Activated T-cell treated with anti-CD3 and anti-CD28 coated beads for 4 hours (primary cell): Measurements from ENCODE around the gene STRC.
"Not testable (repeated sequence)": the region's sequence is repeated elsewhere in the genome, so short reads cannot be mapped to it uniquely, and the experiment has no call there.

Experiments used
- DNase-seq: peaks from one replicate; pipeline ENCODE4 v3.0.0-alpha.2; 2020

Gene STRC

DNA sequence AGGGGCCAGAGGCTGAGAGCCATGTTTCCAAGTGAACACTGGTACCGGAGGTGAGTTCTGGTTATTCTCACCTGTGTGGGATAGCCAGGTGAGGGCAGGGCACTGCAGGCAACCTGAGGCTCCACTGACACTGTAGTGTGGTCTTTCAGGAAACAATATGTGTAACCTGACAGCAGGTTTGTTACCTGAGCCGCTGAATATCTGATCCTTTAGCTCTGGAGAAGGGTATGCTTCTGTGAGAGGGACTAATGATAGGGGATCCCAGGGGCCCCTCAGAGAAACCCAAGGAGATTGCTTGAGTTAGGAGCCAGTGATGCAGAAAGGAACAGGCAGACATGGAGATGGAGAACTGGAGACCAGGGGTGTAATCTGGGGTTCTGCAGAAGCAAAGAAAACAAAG lies at the start of gene STRC:
TSS of gene STRC (minus strand) at position 101 of the 400 bp plus-strand sequence. CDS start at position 23, 78 bp downstream.
- DNase-seq: not testable (repeated sequence)

DNA sequence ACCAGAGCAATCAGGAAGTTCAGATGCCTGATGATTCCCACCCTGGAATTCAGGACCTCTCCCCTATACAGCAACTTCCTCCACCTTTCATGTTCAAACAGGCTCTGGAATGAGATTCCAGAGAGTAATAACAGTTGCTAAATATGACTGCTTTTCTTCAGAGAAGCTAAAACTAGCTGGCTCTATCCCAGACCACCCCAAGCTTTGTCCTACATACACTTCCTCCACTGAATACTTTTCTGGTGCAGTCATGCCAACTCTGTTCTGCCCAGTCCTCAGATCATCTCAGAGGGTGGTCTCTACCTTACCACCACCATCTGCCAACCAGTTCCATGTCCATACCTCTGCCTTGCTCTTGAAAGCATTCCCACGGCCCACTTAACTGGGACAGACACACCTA lies 47.6 kb upstream of the STRC start:
- not testable (repeated sequence) for DNase-seq

- not testable (repeated sequence) for DNase-seq
These were observed 44.7 kb upstream of the STRC start for GRCh38 chr15:43663333-43663732.

DNA sequence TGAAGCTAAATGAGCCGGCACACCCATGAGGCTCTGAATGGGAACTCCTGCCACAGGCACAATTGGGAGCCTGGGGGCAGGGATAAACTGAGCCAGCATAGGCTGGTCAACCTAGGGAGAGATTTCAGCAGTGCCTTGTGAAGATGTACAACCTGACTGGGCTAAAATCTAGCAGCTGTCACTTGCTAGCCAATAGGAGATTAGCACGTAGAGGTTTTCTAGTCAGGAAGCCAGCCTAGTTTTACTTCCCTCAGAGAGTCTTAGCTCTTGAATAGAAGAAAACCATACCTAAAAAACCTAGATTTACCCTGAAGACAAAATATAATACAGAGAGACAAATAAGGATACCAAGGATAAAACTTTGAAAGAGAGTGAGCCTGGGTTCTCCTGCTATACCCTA lies 43.7 kb upstream of the STRC start:
- not testable (repeated sequence) for DNase-seq

DNA sequence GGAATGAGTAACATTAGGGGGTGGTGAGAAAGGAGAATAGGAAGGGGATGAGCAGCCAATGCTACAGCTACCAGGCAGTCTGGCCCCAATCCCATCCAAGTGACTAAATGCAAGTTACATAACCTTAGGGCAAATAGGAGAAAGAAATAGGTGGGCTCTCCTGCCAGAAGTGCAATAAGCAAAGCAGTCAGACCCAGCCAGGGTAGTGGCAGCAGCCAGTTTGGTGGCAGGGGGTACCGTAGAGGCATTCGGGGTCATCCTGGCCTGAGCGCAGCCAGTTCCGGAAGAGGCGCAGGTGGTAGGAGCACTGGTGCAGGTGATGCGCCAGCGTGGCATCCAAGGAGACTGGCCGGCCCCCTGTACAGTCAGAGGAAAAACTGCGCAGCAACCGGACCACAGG lies 41.1 kb upstream of the STRC start:
- not testable (repeated sequence) for DNase-seq

- not testable (repeated sequence) for DNase-seq
These were observed 30.9 kb upstream of the STRC start for GRCh38 chr15:43649430-43649926.

- DNase-seq: no peak
These were observed 30.2 kb upstream of the STRC start, which contains the start of gene CATSPER2 for GRCh38 chr15:43648649-43649429. Gene CATSPER2, minus strand, starts transcription at chr15:43648844. Its CDS starts 783 bp downstream, at chr15:43648061.

DNA sequence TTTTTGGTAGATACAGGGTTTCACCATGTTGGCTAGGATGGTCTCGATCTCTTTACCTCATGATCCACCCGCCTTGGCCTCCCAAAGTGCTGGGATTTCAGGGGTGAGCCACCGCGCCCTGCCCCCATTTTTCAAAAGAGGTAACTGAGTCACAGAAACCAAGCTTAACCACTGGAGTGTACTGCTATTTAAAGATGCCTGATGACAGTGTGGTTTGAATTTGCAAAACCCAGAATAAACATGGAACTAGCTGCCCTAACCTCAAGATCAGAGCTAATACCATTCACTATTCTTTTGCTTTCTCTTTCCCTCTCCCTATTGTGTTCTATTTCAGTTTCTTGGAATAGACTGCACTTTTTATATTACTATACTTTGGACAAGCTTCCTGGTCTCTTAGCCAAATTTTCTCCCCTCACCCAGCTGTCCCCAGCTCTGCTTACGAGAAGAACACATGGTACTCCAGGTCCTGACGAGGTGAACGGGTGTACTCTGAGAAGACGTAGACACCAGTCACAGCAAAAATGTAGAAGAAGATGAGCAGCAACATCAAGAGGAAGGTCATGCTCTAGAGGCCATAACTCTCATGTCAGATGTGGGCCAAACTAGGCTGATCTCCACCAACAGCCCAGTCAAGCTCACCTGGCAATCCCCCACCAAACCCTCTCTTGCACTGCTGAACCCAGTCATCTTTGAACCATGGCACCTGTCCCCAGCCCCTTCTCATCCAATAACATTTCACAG lies 20.0 kb upstream of the STRC start:
- DNase-seq: not testable (repeated sequence)

GRCh38 chr15:43626937-43627336 lies 8.3 kb upstream of the STRC start:
- not testable (repeated sequence) for DNase-seq

- no peak for DNase-seq
These were observed 6.5 kb upstream of the STRC start for GRCh38 chr15:43625106-43625505.

DNA sequence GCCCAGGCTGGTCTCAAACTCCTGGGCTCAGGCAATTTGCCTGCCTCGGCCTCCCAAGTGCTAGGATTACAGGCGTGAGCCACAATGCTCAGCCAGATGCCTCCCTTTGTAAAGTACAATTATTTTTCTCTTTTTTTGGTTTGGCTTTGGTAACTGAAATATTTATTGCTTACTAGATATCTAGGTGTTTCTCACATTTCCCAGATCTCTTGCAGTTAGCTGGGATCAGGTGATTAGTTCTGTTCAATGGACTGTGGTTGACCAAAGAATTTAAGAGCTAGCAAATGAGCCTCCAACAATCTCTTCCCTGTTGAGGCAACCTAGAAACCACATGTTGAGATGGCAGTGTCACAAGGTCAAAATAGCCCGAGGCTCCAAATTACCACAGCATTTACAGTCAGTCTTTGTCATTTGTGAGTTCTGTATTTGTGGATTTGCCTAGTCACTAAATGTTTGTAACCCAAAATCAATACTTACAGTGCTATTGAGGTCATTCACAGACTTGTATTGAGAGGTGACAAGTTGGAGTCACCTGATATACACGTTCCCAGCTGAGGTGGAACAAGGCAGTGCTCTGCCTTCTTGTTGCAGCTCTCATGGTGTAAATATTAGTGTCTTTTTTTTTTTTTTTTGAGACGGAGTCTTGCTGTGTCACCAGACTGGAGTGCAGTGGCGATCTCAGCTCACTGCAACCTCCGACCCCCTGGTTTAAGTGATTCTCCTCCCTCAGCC lies 3.6 kb upstream of the STRC start:
- DNase-seq: not testable (repeated sequence)

- DNase-seq: not testable (repeated sequence)
These were observed 850 bp downstream of the STRC start for GRCh38 chr15:43617750-43618149.

GRCh38 chr15:43602233-43602632 lies 16.4 kb downstream of the STRC start:
- DNase-seq: not testable (repeated sequence)

GRCh38 chr15:43600200-43600599 lies 18.4 kb downstream of the STRC start:
- DNase-seq: not testable (repeated sequence)

DNA sequence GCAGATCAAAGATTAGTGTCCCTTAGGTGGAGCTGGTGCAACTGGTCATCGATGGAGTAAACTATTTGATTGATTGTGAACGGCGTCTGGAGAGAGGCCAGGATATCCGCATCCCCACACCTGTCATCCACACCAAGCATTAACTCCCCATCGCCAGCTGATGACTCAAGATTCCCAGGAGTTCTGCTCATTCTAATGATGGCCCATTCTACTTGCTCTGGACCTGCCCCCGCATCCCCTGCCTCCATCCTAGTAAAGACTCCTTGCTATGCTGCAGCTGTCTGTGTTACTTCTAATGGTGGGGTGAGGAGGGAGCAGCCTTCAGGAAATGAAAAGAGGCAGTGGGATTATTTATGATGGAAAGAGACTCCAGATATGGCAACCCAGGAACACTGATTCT lies 19.5 kb downstream of the STRC start:
- DNase-seq: not testable (repeated sequence)

GRCh38 chr15:43593328-43594190 lies 25.0 kb downstream of the STRC start, which contains the start of gene CKMT1B:
Gene CKMT1B, plus strand, starts transcription at chr15:43594027. Its CDS starts 192 bp downstream, at chr15:43594219.
- DNase-seq: not testable (repeated sequence)

DNA sequence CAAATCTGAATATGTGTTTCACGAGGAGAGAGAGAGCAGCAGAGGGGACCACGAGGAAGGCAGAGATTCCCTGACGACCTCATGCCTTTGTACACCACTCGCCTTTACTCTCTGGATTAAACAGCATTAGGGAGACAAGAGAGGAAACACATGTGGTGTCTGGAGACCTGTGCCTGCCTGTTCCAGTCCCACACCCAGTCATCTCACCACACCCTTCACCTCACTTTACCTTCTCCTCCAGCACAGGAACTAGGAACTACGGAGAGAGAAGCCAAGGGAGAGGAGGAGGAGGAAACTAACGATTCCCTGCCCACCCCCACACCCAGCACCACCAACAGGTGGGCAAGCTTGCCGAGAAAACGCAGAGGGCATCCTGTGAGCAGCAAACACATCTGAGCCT lies 25.8 kb downstream of the STRC start:
- not testable (repeated sequence) for DNase-seq

- not testable (repeated sequence) for DNase-seq
These were observed 28.7 kb downstream of the STRC start, which contains the start of gene PPIP5K1 for GRCh38 chr15:43589778-43590466. Gene PPIP5K1, minus strand, starts transcription at chr15:43590208. Its CDS starts 5,704 bp downstream, at chr15:43584504.

- not testable (repeated sequence) for DNase-seq
These were observed 44.0 kb downstream of the STRC start for GRCh38 chr15:43574607-43575006.

DNA sequence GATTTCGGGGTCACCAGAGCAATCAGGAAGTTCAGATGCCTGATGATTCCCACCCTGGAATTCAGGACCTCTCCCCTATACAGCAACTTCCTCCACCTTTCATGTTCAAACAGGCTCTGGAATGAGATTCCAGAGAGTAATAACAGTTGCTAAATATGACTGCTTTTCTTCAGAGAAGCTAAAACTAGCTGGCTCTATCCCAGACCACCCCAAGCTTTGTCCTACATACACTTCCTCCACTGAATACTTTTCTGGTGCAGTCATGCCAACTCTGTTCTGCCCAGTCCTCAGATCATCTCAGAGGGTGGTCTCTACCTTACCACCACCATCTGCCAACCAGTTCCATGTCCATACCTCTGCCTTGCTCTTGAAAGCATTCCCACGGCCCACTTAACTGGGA lies 52.0 kb downstream of the STRC start:
- not testable (repeated sequence) for DNase-seq

DNA sequence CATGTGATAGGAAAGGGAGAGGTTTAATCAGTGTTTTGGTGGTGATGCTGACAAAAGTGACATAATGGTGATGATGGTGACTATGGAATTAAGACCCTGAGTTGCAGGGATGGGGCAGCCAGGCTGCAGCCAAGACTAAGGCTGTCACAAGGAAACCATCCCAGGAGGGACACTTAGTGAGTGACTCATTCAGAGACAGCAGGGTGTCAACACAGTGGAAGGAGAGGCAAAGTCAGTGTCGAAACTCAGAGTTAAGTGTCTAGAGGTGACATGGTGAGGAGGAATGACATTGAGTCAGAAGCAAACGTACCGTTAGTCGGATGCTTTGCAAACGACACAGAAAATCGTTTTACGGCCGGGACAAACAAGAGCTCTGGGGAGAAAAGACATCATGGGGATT lies 54.8 kb downstream of the STRC start:
- DNase-seq: not testable (repeated sequence)
